GM19193 (cell line): ENCODE measurements around the gene DENND2A.

ENCODE experiments used
- POLR2A ChIP-seq: IDR thresholded peaks from 4 replicates; pipeline ENCODE4 v1.6.1; 2011; ENCODE audit not compliant: insufficient read depth, insufficient read length; ENCODE audit errors: extremely low read depth

The DENND2A gene

DNA sequence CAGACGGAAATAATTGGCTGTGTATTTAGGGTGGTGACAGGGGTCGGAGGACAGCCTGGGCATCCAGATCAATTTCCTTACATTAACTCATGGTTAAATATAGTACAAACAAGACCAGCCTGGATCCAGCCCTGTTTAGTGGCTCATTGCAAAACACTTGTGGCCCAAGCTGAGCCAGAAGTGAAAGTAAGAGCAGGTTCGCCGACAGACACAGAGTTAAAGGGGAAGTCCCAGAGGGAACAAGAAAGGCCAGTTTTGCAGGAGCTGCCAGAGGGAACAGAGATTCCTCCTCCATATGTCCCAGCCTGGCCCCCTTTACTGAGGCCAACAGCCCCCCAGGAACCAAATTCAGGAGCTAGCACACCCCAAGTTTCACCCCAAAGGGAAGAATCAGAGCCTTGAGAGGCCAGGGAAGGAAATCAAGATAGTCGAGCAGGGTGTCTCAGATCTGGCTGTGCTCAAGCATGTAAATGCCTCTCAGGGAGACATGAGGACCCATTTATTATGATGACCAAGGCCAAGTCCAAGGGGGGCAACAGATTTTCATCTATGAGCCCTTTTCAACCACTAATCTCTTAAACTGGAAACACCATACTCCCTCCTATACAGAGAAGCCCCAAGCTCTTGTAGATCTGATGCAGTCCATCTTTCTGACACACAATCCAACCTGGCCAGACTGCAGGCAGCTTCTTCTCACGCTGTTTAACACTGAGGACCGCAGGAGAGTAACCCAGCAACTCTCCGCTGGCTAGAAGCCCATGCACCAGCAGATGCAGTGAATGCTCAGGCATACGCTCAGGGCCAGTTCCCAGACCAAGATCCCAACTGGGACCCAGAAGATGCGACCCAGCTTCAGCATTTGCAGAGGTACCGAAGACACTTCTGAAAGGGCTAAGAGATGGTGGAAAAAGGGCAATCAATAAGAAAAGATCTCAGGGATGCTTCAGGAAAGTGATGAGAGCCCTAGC, 16.2 kb upstream of the DENND2A start:
- TF ChIP-seq POLR2A, result no peak

DNA sequence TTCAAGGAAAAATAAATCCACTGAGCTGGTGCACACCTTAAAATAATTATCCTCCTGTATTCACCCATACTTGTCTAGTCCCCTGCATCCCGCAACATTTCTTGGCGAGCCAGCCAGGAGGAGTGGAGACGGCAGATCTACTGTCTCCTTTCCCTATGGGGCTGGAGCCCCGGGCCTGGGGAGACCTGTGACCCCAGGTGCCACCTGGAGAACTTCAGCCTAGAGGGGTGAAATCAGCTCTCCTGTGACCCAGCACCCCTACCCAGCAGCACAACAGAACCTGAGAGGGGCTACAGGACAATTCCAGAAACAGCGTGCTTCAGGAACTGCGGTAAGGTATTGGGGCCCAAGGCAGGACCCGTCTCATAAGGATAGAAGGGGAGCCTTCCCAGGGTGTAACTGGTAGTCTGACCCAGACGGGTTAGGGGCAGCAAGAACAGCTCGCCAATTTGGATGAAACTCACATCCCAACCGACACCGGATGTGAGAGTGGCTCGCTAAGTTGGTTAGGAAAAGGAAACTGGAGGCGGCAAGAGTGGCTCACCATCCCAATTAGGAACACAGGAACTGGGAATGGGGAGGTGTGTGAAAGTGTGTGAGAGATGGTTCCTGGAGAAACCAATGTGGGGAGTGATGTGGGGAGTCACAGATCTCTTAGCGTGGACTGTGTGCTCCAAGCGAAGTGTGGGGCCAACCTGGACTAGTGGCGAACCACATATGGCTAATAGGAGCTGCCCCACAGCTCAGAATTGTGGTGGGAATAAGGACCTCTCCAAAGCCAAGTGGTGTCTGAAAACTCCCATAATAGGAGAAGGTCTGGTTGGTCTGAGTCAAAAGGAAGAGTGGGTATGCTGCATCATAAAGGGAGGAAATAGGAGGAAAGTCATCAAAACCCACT, 15.1 kb upstream of the DENND2A start:
- no peak for TF ChIP-seq POLR2A

DNA sequence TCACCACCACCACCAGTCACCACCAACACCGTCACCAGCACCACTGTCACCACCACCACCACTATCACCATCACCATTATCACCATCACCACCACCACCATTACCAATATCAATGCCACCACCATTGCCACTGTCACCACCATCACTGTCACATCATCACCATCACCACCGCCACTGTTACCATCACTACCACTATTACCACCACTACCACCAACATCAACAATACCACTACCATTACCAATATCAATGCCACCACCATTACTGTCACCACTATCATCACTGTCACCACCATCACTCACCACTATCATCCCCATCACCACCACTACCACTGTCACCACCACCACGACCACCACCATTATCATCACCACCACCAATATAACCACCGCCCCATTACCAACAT, 14.0 kb upstream of the DENND2A start:
- no peak for TF ChIP-seq POLR2A

DNA sequence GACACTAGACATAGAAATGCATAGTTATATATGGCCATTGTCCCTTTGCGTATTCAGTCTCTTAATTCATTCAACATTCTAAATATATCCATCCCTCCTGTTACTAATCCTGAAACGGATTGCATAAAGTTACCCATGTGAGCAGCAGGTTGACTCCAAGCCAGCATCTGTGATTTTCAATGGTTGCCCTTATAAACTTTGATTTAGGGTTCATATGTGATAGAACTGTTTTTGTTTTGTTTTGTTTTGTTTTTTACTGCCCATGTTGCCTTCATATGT, 13.4 kb upstream of the DENND2A start:
- TF ChIP-seq POLR2A, result no peak

DNA sequence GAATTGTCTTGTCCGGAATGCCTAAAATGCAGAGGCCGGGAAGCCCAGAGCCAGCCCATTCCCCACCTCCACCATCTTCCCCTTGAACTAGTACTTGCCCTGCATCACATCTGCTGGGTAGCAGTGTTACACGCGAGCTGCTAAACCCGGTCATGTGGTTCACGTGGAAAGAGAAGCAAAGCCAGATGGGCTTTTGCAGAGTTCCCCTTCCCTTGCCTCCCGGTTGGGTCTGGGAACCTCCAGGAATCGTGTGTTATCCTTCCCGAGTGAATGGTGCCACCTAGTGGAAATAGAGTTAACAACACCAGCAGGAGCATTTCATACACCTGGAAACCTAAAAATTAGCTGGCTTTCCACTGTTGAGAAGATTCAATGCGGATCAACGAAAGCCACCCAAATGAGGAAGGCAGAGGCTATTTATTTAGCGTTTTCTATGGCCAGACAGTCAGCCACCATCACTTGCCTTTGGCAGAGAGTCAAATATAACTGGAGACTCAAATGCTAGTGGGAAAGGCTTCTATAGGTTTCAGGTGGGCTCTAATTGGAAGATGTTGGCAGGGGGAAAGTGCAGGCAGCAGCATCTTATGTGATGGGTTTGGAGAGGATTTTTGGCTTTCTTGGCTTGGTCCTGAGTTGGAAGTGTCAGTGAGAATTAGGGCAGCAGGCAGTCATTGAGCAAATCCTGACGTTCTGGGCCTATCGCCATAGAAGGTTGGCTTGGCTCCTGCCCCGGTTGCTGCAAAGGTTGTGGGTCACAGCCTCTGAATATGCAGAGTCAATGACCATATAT, 12.9 kb upstream of the DENND2A start:
- no peak for TF ChIP-seq POLR2A

DNA sequence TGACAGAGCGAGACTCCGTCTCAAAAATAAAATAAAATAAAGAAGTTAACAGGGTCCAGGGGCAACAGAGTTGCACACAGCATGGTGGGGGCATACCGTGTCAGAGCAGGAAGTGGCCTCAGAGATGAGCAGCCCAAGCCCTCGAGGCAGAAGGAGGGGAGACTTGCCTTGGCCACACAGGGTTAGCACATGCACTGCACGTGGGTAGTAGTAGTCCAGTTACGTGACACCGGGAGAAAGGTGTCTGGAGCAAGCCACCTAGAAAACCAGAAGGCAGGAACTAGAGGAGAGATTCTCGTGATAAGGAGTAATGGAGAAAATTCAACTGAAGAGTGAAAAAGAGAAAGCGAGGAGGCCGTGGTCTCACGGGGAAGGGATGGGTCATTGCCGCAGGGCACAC, 9.8 kb upstream of the DENND2A start:
- no peak for TF ChIP-seq POLR2A

DNA sequence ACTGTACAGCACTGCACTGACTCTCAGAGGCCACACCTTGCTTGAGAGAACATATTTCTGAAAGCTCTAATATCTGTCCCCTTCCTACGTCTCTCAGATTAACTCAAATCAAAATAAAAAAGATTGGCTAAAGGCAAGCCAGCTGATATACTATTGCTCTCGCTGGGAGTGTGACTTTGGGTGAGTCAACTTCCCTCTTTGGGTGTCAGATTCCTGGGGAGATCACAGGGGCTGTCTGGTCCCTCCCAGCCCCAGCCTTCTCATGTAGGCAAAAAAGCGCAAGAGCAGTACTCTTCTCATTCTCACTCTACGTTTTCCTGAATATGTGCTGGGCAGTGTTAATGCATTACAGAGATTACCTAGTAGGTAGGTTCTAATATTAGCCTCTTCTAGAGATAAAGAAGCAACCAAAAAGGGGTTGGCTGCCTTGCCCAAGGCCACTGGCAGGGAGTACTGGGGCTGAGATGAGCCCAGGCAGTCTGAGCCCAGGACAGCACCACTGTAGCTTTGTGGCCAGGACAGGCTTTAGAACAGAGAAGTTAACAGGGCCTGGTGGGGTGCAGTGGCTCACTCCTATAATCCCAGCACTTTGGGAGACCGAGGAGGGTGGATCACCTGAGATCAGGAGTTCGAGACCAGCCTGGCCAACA, 9.1 kb upstream of the DENND2A start:
- TF ChIP-seq POLR2A, result no peak

DNA sequence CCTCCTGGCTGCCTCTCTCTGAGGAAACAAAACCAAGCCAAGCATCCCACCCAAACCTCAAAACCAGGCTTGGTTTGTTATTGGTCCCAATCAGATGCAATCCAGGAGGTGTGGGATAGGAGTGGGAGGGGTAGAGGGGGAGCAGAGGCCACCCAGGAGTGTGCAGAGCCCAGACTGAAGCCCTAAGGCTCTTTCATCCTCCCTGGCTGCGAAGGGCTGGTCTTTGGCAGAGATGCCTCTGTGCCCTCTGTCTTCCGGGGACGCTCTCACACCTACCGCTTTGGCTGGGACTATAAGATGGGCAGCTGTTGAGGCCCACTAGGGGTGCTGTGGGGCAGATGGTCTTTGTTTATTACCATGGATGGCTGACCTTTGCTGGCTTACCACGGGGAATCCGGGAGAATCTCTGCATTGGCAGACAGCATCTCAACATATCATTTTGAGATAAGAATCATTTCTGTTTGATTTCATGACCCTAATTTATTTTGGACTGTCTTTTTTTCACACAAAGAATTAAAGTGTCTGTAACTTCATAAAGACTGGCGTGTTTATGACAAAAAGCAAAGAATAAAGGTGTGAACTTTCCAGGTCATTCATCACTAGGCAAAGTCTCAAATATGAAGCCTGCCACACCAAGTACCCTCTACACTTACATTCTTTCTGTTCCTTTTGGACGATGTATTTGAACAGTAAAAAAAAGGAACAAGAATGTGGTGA, 6.5 kb upstream of the DENND2A start:
- TF ChIP-seq POLR2A, result no peak

DNA sequence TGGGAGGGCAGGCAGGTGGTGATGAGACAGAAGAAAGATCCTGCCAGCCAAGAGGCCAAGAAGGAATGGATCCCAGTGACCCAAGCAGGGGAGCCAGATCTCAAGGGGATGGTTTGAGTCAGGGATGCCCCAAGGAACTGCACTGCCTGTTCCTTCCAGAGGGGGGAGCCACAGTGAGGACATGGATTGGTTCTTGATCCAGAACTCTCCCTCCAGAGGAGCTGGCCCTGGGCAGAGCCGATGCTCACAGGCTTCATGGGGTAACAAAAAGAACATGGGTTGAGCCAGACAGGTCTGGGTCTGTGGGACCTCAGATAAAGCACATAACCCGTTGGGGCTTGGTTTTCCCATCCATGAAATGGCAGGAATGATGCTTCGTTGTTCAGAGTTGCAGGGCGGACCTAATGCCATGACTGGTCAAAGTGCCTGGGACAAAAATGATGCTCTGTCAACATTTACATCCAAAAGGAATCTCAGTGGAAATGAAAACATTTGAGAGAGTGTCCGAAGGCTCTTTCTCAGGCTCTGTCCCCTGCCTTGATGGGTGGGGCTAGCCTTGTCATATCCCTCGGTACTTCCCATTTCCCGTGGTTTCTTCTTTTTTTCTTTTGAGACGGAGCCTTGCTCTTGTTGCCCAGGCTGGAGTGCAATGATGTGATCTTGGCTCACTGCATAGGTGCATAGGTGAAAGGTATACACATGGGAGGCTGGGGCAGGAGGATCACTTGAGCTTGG, 4.7 kb upstream of the DENND2A start:
- TF ChIP-seq POLR2A, result no peak

DNA sequence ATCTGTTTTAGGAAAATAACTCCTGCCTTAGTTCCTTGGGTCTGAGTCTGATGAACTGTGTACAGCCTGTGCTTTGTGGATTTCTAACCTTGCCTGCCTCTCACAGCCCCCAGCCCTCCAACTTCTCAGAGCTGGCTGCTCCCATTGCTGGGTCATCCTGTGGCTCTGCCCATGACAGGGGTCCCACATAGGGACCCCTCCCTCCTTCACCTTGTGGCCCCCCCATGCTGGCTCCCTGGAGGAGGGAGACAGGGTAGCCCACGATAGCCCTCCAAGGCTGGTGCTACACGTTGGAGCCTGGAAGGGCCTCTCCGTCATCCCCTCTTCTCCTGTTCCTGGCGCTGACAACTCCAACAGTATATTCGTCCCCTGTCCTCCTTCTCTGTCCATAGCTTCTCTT, 2.8 kb upstream of the DENND2A start:
- TF ChIP-seq POLR2A, result no peak

DNA sequence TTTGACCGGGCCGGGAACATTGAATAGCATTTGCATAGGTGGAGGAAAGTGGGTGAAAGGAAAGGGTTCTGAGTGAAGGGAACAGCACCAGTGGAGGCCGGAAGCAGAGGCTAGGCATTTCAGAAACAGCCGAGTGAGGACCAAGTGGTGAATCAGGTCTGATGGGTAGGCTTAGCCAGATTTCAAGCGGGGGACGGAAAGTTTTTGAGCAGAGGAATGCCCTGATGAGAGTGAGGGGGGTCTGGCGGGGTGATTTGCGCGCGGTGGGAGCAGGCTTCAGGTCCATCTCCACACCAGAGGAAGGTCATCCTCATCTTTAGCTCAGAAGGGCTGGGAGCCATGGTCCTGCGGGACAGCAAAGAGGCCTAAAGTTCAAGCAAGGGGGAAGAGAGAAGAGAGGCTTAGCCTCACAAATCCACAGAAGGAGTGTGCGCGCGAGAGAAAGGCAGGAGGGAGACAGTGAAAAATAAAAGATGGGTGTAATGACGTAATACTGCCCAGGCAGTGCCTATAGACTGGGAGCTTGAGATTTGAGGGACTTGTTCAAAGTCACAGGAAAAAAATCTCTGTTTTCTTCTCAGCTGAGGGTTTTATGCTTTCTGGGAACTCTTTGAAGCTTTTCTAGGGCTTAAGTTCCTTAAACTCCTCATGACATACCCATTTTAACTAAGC, 1.0 kb upstream of the DENND2A start:
- TF ChIP-seq POLR2A, result no peak

DNA sequence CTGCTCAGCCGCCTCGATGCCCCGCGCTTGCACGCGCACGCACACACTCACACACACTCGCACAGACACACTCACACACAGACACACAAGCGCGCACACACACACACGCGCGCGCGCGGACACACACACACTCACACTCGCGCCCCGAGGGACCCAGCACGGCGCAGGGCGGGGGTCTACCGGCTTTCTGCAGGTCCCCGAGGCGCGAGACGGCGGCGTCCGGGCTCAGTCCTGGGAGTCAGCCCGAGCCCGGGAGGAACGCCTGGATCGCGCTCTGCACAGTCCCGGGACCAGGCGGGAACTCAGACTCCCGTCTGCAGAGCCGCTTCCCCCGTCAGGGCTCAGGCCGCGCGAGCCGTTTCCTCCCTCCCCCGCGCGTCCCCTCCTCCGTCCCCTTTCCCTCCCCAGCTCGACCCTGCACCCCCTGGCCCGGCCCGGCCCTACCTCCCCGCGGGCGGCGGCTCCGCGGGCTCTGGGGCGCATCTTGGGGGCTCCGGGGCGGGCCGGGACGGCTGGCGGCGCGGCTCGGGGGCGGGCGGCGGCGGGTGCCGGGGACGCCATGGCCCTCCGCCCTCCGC, 464 bp downstream of the DENND2A start:
- TF ChIP-seq POLR2A, result no peak
